GM19455 (cell line): ENCODE data around the gene FOXN3.

ENCODE experiments used
- ATAC-seq: cut with Tn5 transposase; IDR thresholded peaks from one replicate; pipeline ENCODE4 v1.9.1; 2021; ENCODE audit not compliant: unreplicated experiment

Gene FOXN3

GRCh38 chr14:89340200-89341181 is 76.5 kb downstream of the FOXN3 start:
- ATAC-seq: no peak

- ATAC-seq: no peak
Observed at GRCh38 chr14:89339579-89339978, 77.5 kb downstream of the FOXN3 start.

- ATAC-seq: no peak
Observed at GRCh38 chr14:89339158-89339557, 77.9 kb downstream of the FOXN3 start.

- ATAC-seq: no peak
Observed at GRCh38 chr14:89336338-89336737, 80.7 kb downstream of the FOXN3 start.

- no peak for ATAC-seq
Observed at GRCh38 chr14:89332031-89332430, 85.0 kb downstream of the FOXN3 start.

- ATAC-seq: peak; percentile 83
Observed at GRCh38 chr14:89331398-89331797, 85.6 kb downstream of the FOXN3 start.

GRCh38 chr14:89330236-89331002 is 86.6 kb downstream of the FOXN3 start:
- ATAC-seq: no peak

GRCh38 chr14:89327771-89328212 is 89.2 kb downstream of the FOXN3 start:
- no peak for ATAC-seq

- ATAC-seq: no peak
Observed at GRCh38 chr14:89325959-89326358, 91.1 kb downstream of the FOXN3 start.

GRCh38 chr14:89325299-89325883 is 91.6 kb downstream of the FOXN3 start:
- ATAC-seq: no peak

GRCh38 chr14:89324501-89325298 is 92.3 kb downstream of the FOXN3 start:
- peak; percentile 71 for ATAC-seq

GRCh38 chr14:89320381-89321000 is 96.5 kb downstream of the FOXN3 start:
- no peak for ATAC-seq

GRCh38 chr14:89319687-89320086 is 97.3 kb downstream of the FOXN3 start:
- ATAC-seq: no peak

- peak; percentile 85 for ATAC-seq
Observed at GRCh38 chr14:89317051-89317691, 99.9 kb downstream of the FOXN3 start.

GRCh38 chr14:89315493-89316470 is 101.3 kb downstream of the FOXN3 start:
- no peak for ATAC-seq

- no peak for ATAC-seq
Observed at GRCh38 chr14:89314274-89314673, 102.8 kb downstream of the FOXN3 start.

GRCh38 chr14:89312932-89313331 is 104.1 kb downstream of the FOXN3 start:
- no peak for ATAC-seq

- no peak for ATAC-seq
Observed at GRCh38 chr14:89310211-89310610, 106.8 kb downstream of the FOXN3 start.
